ENCODE results near the gene PPP1R9B. TPM values are rescaled to one million over a fixed set of nuclear protein-coding genes. Genes with fewer than 3 reads are reported as not detected.

PPP1R9B gene
- total RNA-seq, 4 donors from 2014 or later, result 24.9 to 35.9 (median 28.2) TPM

GRCh38 chr17:50108556-50108955, 41.9 kb downstream of the PPP1R9B start:
- H3K36me3 ChIP-seq, result peaks cover 0 to 77% (median 16%) of the 10 kb centered on the region in 3 donors
- no peak for DNase-seq
- peaks cover 11 to 45% (median 28%) of the 10 kb centered on the region in 3 donors for H3K4me1 ChIP-seq
- no peaks in the 10 kb centered on the region for H3K9me3 ChIP-seq
- peak overlapping the region in 1 of 4 donors; percentile 39 for H3K27ac ChIP-seq
- WGBS, 2 donors, result 70 to 81% methylated on average over 7 to 8 of the region's 9 CpGs
- H3K27me3 ChIP-seq, result no peaks in the 10 kb centered on the region
- no peak for TF ChIP-seq POLR2A (IDR thresholded peaks at IDR 0.05)
- no peak for TF ChIP-seq CTCF (IDR thresholded peaks at IDR 0.05)
- intact Hi-C loops (cut with DNase I), result no loop called here
- no peak overlapping the region for H3K4me3 ChIP-seq

- no peak overlapping the region for H3K4me3 ChIP-seq
- WGBS, 2 donors, result 45 to 77% methylated on average over 5 to 8 of the region's 10 CpGs
- no peak for DNase-seq
- H3K4me1 ChIP-seq, result peaks cover 11 to 45% (median 23%) of the 10 kb centered on the region in 3 donors
- peak overlapping the region in 2 of 4 donors; percentile 5 to 39 for H3K27ac ChIP-seq
- H3K9me3 ChIP-seq, result no peaks in the 10 kb centered on the region
- H3K36me3 ChIP-seq, result peaks cover 0 to 84% (median 16%) of the 10 kb centered on the region in 3 donors
- TF ChIP-seq CTCF (IDR thresholded peaks at IDR 0.05), result no peak
- no peak for TF ChIP-seq POLR2A (IDR thresholded peaks at IDR 0.05)
- intact Hi-C loops (cut with DNase I), result no loop called here
- H3K27me3 ChIP-seq, result no peaks in the 10 kb centered on the region
Observed at GRCh38 chr17:50107790-50108414, 42.6 kb downstream of the PPP1R9B start.

- peaks cover 8 to 45% (median 20%) of the 10 kb centered on the region in 3 donors for H3K4me1 ChIP-seq
- DNase-seq, result no peak
- no peaks in the 10 kb centered on the region for H3K9me3 ChIP-seq
- H3K27me3 ChIP-seq, result no peaks in the 10 kb centered on the region
- no peak overlapping the region for H3K4me3 ChIP-seq
- peak overlapping the region in 1 of 4 donors; percentile 17 for H3K27ac ChIP-seq
- TF ChIP-seq POLR2A (IDR thresholded peaks at IDR 0.05) (no peak), CTCF (IDR thresholded peaks at IDR 0.05) (no peak)
- 71 to 75% methylated on average over 13 of the region's 13 CpGs for WGBS, 2 donors
- peaks cover 0 to 87% (median 16%) of the 10 kb centered on the region in 3 donors for H3K36me3 ChIP-seq
- intact Hi-C loops (cut with DNase I), result no loop called here
Observed at GRCh38 chr17:50106393-50107131, 43.9 kb downstream of the PPP1R9B start.

- H3K27ac ChIP-seq, result no peak overlapping the region
- 90 to 94% methylated on average over 15 to 20 of the region's 21 CpGs for WGBS, 2 donors
- no peak overlapping the region for H3K4me3 ChIP-seq
- H3K27me3 ChIP-seq, result no peaks in the 10 kb centered on the region
- H3K9me3 ChIP-seq, result no peaks in the 10 kb centered on the region
- H3K4me1 ChIP-seq, result peaks cover 16 to 47% (median 25%) of the 10 kb centered on the region in 3 donors
- no peak for DNase-seq
- TF ChIP-seq CTCF (IDR thresholded peaks at IDR 0.05), result no peak
- no peak for TF ChIP-seq POLR2A (IDR thresholded peaks at IDR 0.05)
- intact Hi-C loops (cut with DNase I), result no loop called here
- H3K36me3 ChIP-seq, result peaks cover 0 to 85% (median 16%) of the 10 kb centered on the region in 3 donors
Observed at GRCh38 chr17:50105811-50106210, 44.7 kb downstream of the PPP1R9B start.

- TF ChIP-seq POLR2A (IDR thresholded peaks at IDR 0.05), result no peak
- Histone ChIP-seq H3K27me3 (no peaks in the 10 kb centered on the region), H3K27ac (no peak overlapping the region), H3K36me3 (peaks cover 0 to 85% (median 15%) of the 10 kb centered on the region in 3 donors), H3K4me3 (no peak overlapping the region), H3K4me1 (peaks cover 17 to 66% (median 37%) of the 10 kb centered on the region in 3 donors), H3K9me3 (no peaks in the 10 kb centered on the region)
- no peak for DNase-seq
- intact Hi-C loops (cut with DNase I), result no loop called here
- WGBS, 2 donors, result 86 to 100% methylated on average over 3 to 4 of the region's 5 CpGs
Observed at GRCh38 chr17:50103941-50104340, 46.5 kb downstream of the PPP1R9B start.

Data from esophagus squamous epithelium (tissue), 5 donors.